ENCODE measurements around the gene NXPH1.

- no peak for TF ChIP-seq CTCF (IDR thresholded peaks at IDR 0.05 in 4 of 5, conservative IDR thresholded peaks at IDR 0.05 in 1 of 5)
- no peak for TF ChIP-seq POLR2A (IDR thresholded peaks at IDR 0.05)
These were observed 128.0 kb downstream of the NXPH1 start for GRCh38 chr7:8561449-8561848.
